B cell (primary cell): ENCODE data around the gene PML. TPM values are rescaled to one million over a fixed set of nuclear protein-coding genes. Genes with fewer than 3 reads are reported as not detected.

Experiments used
- ATAC-seq: fragments of 200-7000 bp; cut with Tn5 transposase; one replicate; pipeline ENCODE4 v1.10.0; 2021; ENCODE audit warnings: low read depth, mild to moderate bottlenecking, moderate number of reproducible peaks, moderate library complexity
- CTCF ChIA-PET: fragments of 350-600 bp; sonication (Branson Sonifier 250); formaldehyde crosslinking; loops from one replicate; lab custom pipeline; 2021; ENCODE audit warnings: antibody characterized with exemption, inconsistent platforms; lab: Charles Lee
- POLR2A ChIA-PET: fragments of 350-600 bp; sonication (Branson Sonifier 250); formaldehyde crosslinking; loops from one replicate; lab custom pipeline; 2021; ENCODE audit warnings: antibody characterized with exemption; lab: Charles Lee
- DNase-seq: peaks from one replicate; pipeline ENCODE4 v3.0.0; 2013
- H2AFZ ChIP-seq: 2 replicates; pipeline ENCODE4 v1.6.1; 2012; ENCODE audit warnings: mild to moderate bottlenecking, low read depth, low read length; ENCODE audit not compliant: insufficient read depth, poor library complexity, severe bottlenecking
- H3K27ac ChIP-seq, 2 donors: 1 replicate in 1 of 2; 2 replicates in 1 of 2; pipeline ENCODE4 v1.5.1; 2012 to 2013; ENCODE audit warnings: low read length in 2 of 2, mild to moderate bottlenecking in 2 of 2, moderate library complexity in 1 of 2
- H3K27me3 ChIP-seq, 4 experiments: fragments of 200-600 bp in 1 of 4; sonication (generic) in 1 of 4; replicated peaks in 1 of 4; 1 replicate in 2 of 4; 2 replicates in 2 of 4; pipeline versions ENCODE4 v1.6.1 to v1.7.0; 2013 to 2016; ENCODE audit warnings: low read length in 3 of 4, mild to moderate bottlenecking in 2 of 4, mixed read lengths in 1 of 4, moderate library complexity in 1 of 4; ENCODE audit not compliant: insufficient read depth in 4 of 4, control insufficient read depth in 3 of 4; ENCODE audit errors: control extremely low read depth in 1 of 4
- H3K36me3 ChIP-seq, 2 experiments: replicated peaks in 1 of 2; 1 replicate in 1 of 2; 2 replicates in 1 of 2; pipeline versions ENCODE4 v1.6.1 to v1.7.1; 2013; ENCODE audit warnings: low read length in 1 of 2; ENCODE audit not compliant: insufficient read depth in 2 of 2, control insufficient read depth in 1 of 2; ENCODE audit errors: control extremely low read depth in 1 of 2, extremely low read depth in 1 of 2
- H3K4me1 ChIP-seq, 2 donors: fragments of 200-600 bp in 1 of 2; sonication (generic) in 1 of 2; 1 replicate in 1 of 2; 2 replicates in 1 of 2; pipeline versions ENCODE4 v1.5.1 to v1.6.1; 2013 to 2017; ENCODE audit warnings: low read length in 2 of 2; ENCODE audit not compliant: control insufficient read depth in 2 of 2, insufficient read depth in 2 of 2
- H3K4me2 ChIP-seq: replicated peaks from 2 replicates; pipeline ENCODE3; 2012; ENCODE audit warnings: mild to moderate bottlenecking, low read depth, low read length; ENCODE audit not compliant: poor library complexity, severe bottlenecking
- H3K4me3 ChIP-seq, 5 experiments: fragments of 200-600 bp in 1 of 5; sonication (generic) in 1 of 5; 1 replicate in 3 of 5; 2 replicates in 2 of 5; pipeline versions ENCODE4 v1.5.1 to v1.7.0; 2011 to 2016; ENCODE audit warnings: low read length in 4 of 5, mild to moderate bottlenecking in 4 of 5, low read depth in 2 of 5, control low read depth in 1 of 5, moderate library complexity in 1 of 5; ENCODE audit not compliant: insufficient read depth in 1 of 5; ENCODE audit errors: control extremely low read depth in 1 of 5, extremely low read depth in 1 of 5
- H3K79me2 ChIP-seq: fragments of 200-600 bp; sonication (generic); one replicate; pipeline ENCODE4 v1.6.0; 2016; ENCODE audit warnings: low read length; ENCODE audit not compliant: control insufficient read depth, insufficient read depth
- H3K9ac ChIP-seq: fragments of 200-600 bp; sonication (generic); 2 replicates; pipeline ENCODE4 v1.6.1; 2017; ENCODE audit warnings: mild to moderate bottlenecking, low read length, moderate library complexity
- H3K9me3 ChIP-seq, 3 donors: one replicate each; pipeline versions ENCODE4 v1.6.1 to v1.7.1; 2013; ENCODE audit warnings: low read length in 2 of 3; ENCODE audit not compliant: control insufficient read depth in 2 of 3, insufficient read depth in 1 of 3; ENCODE audit errors: control extremely low read depth in 1 of 3
- H4K20me1 ChIP-seq: 2 replicates; pipeline ENCODE4 v1.6.0; 2012; ENCODE audit warnings: mild to moderate bottlenecking, low read length; ENCODE audit not compliant: insufficient read depth, control insufficient read depth, poor library complexity, severe bottlenecking
- H3K27ac Mint-ChIP-seq: one replicate; pipeline ENCODE4 v1.8.0; 2021; ENCODE audit warnings: mixed read lengths
- H3K27me3 Mint-ChIP-seq: one replicate; pipeline ENCODE4 v1.8.0; 2021; ENCODE audit warnings: mixed read lengths
- H3K4me1 Mint-ChIP-seq: one replicate; pipeline ENCODE4 v1.8.0; 2021; ENCODE audit warnings: mixed read lengths
- H3K4me3 Mint-ChIP-seq: one replicate; pipeline ENCODE4 v1.8.0; 2021; ENCODE audit warnings: mixed read lengths
- H3K9me3 Mint-ChIP-seq: one replicate; pipeline ENCODE4 v1.8.0; 2022; ENCODE audit warnings: mixed read lengths; ENCODE audit not compliant: insufficient read depth
- CTCF ChIP-seq: fragments of 200-600 bp; IDR thresholded peaks from one replicate; pipeline ENCODE4 v1.8.0; 2022; ENCODE audit warnings: antibody characterized with exemption, mild to moderate bottlenecking
- EZH2 ChIP-seq: IDR thresholded peaks from 2 replicates; pipeline ENCODE4 v1.6.1; 2012; ENCODE audit warnings: borderline replicate concordance, low read depth, mild to moderate bottlenecking, moderate library complexity, low read length; ENCODE audit not compliant: insufficient read depth, poor library complexity, severe bottlenecking
- WGBS: methylation state at CpG from one replicate; pipeline ENCODE4 v1.1.5; 2013; ENCODE audit warnings: missing lambda C conversion rate; ENCODE audit not compliant: insufficient coverage; 5-methylcytosine and 5-hydroxymethylcytosine counted together
- intact Hi-C: fragments of 100-400 bp; cut with micrococcal nuclease; formaldehyde crosslinking; loops from one replicate; pipeline ENCODE4 v1.10.0; 2022
- polyA plus RNA-seq: library from polyadenylated mRNA; depleted of rRNA; stranded (reverse); fragments of >200 nt; gene quantifications from 2 replicates; pipeline ENCODE4 v1.2.3, GENCODE V29; 2012
- total RNA-seq, 2 donors: library from RNA; stranded (reverse); fragments of 120-200 nt in 1 of 2; gene quantifications; 1 replicate in 1 of 2; 2 replicates in 1 of 2; pipeline versions ENCODE4 v1.2.3 to v1.2.4, GENCODE V29; 2013 to 2022

PML gene
- total and polyA plus RNA-seq, 2 donors (not counting 1 experiment from before 2014, with no cell fraction given), result 59.2 to 66.3 TPM

DNA sequence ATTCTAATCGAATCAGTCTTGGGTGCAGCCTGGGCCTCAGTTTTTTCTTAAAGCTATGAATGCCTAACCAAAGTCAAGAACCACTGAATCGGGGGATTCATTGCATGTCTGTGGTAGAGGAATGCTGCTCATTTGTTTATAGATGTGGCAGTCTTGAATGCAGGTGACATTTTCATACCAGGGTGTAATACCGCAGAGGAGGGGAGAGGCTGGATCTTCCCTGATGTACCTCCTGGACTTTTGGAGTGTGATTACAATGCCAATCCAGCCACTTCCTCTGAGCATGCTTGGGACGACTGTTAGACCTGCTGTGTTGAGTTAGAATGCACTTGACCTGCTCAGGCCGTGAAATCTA, 45.1 kb downstream of the PML start:
- ATAC-seq, result no peak
- Histone ChIP-seq H3K9me3 (no peaks in the 10 kb centered on the region), H3K27ac (no peak overlapping the region), H3K4me2 (no peak overlapping the region), H4K20me1 (no peaks in the 10 kb centered on the region), H3K9ac (no peak overlapping the region), H3K79me2 (no peaks in the 10 kb centered on the region), H3K4me1 (no peaks in the 10 kb centered on the region), H2AFZ (no peak overlapping the region), H3K27me3 (no peaks in the 10 kb centered on the region), H3K36me3 (peaks cover 0 to 51% of the 10 kb centered on the region in 2 experiments), H3K4me3 (no peak overlapping the region)
- Mint-ChIP-seq H3K4me1 (no peaks in the 10 kb centered on the region), H3K4me3 (no peak overlapping the region), H3K27me3 (no peaks in the 10 kb centered on the region), H3K27ac (no peak overlapping the region), H3K9me3 (no peaks in the 10 kb centered on the region)
- ChIA-PET CTCF (interaction anchor here (2.1 to 2.2 kb wide), 2 partner anchors 10 to 67 kb away, joined by 9 to 10 read pairs; no protein-coding TSS in a partner anchor), POLR2A (no interaction called here)
- no peak for DNase-seq
- 94% methylated on average over 3 of the region's 5 CpGs for whole genome bisulfite sequencing
- no peak for TF ChIP-seq EZH2
- no peak for TF ChIP-seq CTCF
- intact Hi-C loops, result loop anchor here (5.0 kb wide), 1 partner anchor 67 kb away; no protein-coding TSS in a partner anchor

GRCh38 chr15:74040109-74040850, 45.8 kb downstream of the PML start:
- DNase-seq (no peak), ATAC-seq (no peak)
- Histone ChIP-seq H3K27ac (no peak overlapping the region), H3K4me1 (no peaks in the 10 kb centered on the region), H3K4me2 (no peak overlapping the region), H3K4me3 (no peak overlapping the region), H3K79me2 (no peaks in the 10 kb centered on the region), H3K36me3 (peaks cover 0 to 49% of the 10 kb centered on the region in 2 experiments), H4K20me1 (no peaks in the 10 kb centered on the region), H2AFZ (no peak overlapping the region), H3K27me3 (no peaks in the 10 kb centered on the region), H3K9me3 (no peaks in the 10 kb centered on the region), H3K9ac (no peak overlapping the region)
- TF ChIP-seq EZH2 (no peak), CTCF (no peak)
- WGBS, result 95% methylated on average over 6 of the region's 7 CpGs
- POLR2A ChIA-PET, result no interaction called here
- Mint-ChIP-seq H3K9me3 (no peaks in the 10 kb centered on the region), H3K4me1 (no peaks in the 10 kb centered on the region), H3K4me3 (no peak overlapping the region), H3K27me3 (no peaks in the 10 kb centered on the region), H3K27ac (no peak overlapping the region)
- CTCF ChIA-PET, result interaction anchor here (1.5 to 2.2 kb wide), 3 partner anchors 9 to 67 kb away, joined by 3 to 10 read pairs (median 9); no protein-coding TSS in a partner anchor
- intact Hi-C loops, result no loop called here
